Right kidney (tissue), 1 donor: Measurements from ENCODE around the gene PFKFB4.
"Not testable (repeated sequence)": the region's sequence is repeated elsewhere in the genome, so short reads cannot be mapped to it uniquely, and the experiment has no call there.

Experiments
- DNase-seq: peaks from one replicate; pipeline ENCODE4 v3.0.0-alpha.2; 2016

The PFKFB4 gene

DNA sequence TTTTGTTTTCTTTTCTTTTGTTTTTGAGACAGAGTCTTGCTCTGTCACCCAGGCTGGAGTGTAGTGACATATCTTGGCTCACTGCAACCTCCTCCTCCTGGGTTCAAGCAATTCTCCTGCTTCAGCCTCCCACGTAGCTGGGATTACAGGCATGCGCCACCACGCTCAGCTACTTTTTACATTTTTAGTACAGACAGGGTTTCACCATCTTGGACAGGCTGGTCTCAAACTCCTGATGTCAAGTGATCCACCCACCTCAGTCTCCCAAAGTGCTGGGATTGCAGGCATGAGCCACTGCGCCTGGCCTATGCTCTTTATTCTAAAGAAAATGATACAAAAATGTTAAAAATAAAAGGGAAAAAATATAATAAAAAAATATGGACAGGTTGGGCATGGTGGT lies 25.9 kb downstream of the PFKFB4 start:
- not testable (repeated sequence) for DNase-seq

DNA sequence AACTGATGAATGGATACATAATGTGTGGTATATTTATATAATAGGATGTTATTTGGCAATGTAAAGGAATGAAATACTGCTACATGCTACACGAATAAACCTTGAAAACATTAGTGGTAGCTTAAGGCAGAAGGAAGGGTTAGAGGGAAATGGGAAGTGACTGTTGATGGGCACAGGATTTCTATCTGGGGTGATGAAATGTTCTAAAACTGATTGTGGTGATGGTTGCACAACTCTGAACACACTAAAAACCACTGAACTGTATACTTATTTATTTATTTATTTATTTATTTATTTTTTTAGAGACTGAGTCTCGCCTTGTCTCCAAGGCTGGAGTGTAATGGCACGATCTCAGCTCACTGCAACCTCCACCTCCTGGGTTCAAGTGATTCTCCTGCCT lies 27.8 kb downstream of the PFKFB4 start:
- no peak for DNase-seq

DNA sequence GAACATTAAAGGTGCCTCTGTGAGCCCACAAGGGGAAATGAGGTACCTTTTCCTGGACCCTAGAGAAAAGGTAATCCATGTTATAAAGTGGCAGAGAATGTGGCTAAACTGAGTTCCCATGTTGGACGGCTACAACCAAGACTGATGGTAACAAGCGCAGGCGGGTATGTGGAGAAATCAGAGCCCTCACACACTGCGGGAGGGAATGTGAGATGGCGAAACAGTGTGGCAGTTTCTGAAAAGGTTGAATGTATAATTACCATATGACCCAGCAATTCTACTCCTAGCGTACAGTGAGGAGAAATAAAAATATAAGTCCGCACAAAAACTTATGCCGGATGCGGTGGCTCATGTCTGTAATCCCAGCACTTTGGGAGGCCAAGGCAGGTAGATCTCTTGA lies 28.6 kb downstream of the PFKFB4 start:
- no peak for DNase-seq

DNA sequence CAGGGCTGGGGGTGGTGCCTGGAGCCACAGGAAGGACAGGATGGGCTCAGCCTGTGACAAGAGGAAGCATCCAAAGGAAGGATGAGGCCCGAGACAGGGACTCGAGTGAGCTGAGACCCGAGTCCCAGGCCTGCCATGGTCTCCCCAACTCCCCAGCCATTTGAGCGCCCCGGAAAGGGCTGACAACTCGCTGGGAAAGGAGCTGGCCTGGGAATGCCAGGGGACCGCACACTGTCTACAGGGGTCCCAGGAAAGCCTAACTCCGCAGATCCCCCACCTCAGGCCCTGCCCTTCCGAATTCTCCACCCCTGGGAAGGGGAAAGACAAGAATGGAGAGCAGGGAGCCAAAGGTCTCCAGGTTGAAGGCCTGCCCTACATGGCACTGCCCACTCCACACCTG lies 31.6 kb downstream of the PFKFB4 start:
- no peak for DNase-seq

DNA sequence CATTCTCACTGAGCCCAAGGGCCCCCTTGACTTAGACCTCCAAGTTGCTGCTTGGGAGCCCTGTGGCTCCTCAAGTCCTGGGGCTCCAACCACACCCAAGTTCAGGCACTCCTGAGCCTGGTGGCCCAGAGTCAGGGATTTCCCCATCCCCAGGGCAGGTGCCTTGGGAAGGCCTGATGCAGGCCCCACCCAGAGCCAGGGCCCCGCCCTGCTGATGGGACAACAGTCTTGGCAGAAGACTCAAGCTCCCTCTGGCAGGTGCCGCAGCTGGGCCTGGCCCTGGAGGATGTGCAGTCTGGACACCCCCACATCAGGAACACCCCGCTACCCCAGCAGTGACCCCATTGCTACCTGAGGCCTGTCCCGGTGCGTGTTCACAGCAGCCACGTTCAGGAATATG lies 35.0 kb downstream of the PFKFB4 start:
- DNase-seq: no peak

DNA sequence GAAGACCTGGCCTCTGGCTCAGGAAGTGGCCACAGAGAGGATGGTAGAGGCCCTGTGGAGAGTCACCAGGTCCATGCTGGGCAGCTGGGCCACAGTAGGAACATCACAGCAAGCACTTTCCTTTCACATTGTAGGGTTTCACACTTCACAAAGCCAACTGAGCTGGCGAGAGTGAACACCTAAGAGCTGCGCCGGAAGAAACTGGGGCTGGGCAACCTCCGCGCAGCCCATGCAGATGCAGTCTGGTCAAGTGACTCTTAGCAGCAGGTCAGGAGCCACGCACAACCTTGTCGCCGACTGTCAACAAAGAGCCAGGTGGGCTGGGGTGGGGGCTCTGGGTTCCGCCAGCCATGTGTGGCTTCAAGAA lies 37.3 kb downstream of the PFKFB4 start:
- DNase-seq: no peak

DNA sequence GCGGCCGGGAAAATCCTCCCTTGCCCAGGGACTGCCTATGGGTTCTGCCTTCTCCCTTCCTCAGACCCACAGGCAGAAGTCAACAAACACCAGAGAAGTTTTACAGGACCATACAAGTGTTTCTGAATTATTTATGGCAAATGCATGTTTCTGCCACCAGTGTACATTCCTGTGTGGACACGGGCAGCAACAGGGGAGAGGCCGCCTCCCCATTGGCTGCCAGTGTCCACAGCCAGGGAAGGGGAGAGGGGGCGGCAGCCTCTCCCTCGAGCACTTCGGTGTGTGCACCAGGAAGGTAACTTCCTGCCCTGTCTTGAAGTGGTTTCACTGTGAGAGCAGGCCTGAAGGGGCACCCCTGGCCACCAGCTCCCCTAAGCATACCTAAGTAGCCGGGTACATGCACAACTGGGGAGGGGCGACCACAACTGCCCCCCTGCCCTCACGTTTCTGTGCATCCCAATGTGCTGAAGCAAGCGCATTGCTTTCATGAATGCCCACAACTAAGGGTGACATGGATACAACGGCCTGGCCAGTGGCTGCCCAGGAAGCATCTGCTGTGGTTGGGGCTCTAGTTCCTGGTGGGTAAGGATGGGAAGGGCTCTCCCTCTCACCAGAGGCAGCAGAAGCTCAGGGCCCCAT lies 37.8 kb downstream of the PFKFB4 start:
- no peak for DNase-seq

DNA sequence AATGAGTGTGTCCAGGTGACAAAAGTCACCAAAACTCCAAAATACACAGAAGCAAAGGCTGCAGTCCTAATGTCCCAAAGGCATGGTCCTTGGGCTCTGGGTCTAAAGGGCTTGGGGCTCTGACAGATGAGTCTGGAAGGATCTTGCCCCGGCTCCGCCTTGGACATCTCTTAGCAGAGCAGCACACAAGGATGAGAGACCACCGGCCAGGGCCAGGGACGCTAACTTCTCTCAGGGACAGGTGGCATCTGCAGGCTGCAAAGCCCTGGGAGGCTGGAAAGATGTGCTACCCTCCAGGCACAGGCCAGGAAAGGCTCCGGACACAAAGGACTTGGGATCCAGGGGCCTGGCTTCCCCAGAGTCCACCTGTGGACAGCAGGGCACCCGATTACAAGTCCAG lies 38.5 kb downstream of the PFKFB4 start:
- no peak for DNase-seq

DNA sequence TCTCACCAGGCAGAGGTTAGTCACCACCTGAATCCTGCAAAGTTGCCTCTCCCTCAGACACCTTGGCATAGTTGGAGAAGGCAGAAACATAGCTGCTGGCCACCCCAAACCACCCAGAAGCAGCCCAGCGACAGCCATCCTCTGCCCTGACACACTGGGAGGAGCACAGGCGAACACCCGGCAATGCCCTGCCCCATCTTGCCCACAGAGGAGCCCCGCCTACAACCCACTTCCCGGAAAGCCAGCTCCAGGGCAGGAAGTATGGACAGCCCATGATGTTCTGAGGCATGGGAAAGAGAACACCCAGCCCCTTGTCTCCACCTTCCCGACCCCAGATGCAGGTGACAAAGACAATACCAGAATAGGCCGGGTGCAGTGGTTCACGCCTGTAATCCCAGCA lies 40.0 kb downstream of the PFKFB4 start:
- no peak for DNase-seq

DNA sequence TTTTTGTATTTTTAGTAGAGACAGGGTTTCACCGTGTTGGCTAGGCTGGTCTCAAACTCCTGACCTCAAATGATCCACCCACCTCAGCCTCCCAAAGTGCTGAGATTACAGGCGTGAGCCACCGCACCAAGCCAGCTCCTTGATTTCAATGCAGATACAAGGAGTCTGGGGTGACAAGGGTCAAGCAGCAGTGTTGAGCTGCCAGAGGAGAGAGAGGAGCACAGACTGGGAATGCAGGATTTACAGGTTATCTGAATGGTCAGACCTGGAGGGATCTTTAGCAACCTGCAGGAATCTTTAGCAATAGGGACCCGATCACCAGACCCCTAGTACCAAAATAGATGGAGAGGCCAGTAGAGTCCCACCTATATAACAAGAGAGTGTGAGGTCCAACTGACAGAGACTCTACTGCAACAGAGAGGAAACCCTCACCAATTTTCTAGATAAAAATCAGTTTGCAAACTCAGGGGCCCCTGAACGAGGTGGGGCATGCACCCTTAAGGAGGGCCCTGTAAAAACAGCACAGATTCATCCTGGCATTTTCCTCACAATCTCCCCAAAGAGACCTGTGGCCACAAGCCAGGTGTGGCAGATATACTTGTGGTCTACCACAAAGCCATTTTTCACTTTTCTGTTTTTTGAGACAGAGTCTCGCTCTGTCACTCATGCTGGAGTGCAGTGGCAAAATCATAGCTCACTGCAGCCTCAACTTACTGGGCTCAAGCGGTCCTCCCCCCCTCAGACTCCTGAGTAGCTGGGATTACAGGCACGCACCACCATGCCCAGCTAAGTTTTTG lies 42.0 kb downstream of the PFKFB4 start:
- DNase-seq: no peak

DNA sequence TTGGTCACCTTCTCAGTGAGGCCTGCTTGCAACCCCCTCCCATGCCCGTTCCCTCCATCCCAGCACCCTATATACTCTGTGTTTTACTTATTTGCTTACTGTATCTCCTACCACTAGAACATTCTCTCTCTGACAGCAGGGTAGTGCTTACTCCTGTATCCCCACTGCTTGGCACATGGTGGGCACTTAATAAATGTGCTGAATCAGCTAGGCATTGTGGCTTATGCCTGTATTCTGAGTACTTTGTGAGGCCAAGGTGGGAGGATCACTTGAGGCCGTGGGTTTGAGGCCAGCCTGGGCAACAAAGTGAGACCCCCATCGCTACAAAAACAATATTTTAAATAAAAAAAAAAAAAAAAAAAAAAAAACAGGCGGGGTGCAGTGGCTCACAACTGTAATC lies 45.1 kb downstream of the PFKFB4 start:
- DNase-seq: no peak

DNA sequence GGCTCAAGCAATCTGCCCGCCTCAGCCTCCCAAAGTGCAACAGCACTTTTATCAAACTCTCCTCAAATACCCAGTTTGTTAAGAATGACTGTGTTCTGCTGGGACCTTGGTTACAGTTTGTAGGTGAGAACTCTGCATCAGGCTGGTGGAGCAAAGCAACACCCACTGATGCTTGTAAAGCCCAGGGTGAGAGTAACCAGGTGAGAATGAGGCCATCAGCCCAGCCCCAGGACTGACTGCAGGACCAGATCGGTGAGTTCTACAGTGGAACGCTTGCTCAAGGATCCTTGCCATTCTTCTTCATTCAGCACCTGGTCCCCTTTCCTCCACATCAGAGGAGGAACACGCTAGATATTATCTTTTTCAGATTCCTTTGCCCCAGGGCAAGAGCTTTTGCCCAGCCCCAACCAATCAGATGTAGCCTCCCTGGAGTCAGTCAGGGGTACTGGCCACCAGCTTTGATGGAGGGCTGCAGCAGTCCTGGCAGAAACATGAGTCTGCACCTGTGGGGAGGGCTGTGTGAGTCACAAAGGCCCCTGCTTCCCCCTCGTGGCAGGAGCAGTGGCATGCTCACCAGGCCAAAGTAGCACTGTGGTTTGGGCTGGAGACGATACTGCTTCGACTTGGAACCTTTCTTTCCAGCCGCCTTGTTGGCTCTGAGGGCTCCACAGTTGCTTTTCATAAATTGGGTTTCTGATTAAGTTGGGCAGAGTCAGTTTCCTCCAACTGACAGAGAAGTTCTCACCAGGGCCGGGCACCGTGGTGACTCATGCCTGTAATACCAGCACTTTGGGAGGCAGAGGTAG lies 49.1 kb downstream of the PFKFB4 start:
- DNase-seq: peak; percentile 31

DNA sequence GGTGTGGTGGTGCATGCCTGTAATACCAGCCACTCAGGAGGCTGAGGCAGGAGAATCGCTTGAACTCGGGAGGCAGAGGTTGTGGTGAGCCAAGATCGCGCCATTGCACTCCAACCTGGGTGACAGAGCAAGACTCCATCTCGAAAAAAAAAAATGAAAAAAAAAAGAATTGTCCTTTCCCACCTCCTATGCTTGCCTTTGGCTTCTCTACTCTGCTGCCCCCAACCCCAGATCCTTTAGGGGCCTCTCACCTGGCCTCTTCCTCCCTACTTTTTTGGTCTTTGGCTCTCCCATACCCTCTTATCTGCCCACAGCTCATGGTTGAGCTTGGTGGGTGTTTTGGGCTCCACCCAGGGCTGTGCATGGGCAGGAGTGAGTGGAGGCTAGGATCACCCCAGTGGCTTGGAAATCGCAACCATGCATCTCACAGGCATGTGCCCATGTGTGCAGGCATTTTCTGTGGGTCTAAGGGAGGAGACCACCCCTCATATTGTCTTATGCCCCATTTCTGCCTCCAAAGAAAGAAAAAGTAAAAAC lies 50.6 kb downstream of the PFKFB4 start:
- DNase-seq: no peak

DNA sequence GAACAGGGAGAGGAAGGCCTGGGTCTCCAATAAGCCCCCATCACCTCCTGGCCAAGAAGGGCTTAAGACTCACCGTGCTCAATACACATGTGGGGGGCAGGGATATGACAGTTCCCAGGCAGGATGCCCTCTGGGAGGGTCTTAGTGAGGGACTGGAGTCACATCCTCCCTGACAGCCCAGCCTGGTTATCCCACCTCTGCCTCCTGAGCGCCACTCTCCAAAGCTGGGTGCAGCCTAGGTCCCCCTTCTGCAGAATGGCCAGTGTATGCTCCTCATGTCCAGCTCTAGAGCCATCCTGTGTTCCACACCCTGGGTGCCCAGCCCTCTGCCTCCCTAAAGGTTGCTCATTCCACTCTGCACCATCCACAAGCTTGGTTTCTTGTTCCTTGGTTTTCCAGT lies 51.5 kb downstream of the PFKFB4 start:
- no peak for DNase-seq

DNA sequence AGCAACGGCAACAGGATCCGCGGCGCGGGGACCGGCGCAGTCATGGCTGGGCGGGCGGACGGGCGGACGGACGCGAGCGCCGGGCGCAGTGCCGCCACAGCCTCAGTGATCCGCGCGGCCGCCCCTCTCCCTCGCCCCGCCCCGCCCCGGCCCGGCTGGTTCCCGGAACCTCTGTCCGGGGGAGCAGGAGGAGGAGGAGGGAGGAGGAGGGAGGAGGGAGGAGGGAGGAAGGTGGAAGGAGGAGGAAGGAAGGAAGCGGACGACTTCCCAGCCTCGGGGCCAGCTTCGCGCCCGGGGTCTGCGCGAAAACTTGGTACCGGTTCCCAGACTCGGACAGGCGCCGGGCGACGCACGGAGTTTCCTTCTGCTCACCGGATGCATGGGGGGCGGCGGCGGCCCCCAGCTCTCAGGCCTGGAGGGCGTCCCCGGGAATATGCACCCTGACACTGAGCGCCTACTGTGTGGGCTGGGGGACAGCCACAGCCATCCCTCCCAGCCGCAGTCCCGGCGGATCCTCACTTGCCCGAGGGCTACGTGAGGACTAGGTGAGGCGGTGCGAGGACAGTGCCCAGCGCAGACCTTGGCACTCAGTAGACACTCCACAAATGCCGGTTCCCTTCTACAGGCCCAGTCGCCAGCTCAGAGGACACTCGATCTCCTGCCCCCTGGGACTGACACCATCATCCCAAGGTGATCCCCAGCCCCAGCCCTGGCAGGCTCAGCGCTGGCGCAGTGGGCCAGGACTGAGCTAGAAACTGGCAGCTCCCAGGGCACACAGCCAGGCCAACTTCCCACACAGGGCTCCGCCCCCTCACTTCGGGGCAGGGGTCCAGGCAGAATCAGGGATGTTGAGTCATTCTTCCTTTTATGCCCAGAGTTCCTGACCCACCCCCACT lies 52.3 kb downstream of the PFKFB4 start, which contains the start of gene SHISA5:
Gene SHISA5, minus strand, starts transcription at position 124 of the 896 bp plus-strand sequence. Its CDS starts 80 bp downstream, at position 44.
- peak; percentile 68 for DNase-seq

DNA sequence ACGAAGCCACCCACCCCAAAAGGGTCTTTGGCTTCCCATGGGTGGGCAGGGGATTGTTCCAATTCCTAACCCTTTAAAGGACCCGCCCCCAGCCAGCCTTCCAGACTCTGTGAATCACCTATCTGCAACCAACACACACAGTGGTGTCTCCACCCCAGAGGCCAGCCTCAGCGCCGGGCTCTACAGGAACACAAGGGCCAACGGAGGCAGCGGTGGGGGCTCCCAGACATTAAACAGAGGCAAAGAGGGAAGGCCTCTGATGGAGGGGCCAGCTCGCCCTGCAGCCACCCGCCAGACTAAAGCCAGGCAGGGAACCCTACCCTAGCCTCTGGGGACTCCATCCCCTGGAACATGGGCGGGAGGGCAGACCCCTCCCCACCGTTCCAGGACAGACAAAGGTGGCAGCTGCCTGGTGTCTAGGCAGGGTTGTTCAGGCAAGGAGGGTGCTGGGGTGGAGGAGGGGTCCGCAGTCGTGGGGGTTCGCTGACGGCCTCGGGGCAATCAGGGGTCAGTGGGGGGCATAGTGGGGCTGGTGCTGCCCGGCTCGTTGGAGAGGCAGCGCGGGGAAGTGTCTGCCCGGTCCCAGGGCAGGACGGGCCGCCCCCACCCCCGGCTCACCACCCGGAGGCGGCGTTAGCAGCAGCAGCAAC lies 53.1 kb downstream of the PFKFB4 start:
- DNase-seq: peak; percentile 61

DNA sequence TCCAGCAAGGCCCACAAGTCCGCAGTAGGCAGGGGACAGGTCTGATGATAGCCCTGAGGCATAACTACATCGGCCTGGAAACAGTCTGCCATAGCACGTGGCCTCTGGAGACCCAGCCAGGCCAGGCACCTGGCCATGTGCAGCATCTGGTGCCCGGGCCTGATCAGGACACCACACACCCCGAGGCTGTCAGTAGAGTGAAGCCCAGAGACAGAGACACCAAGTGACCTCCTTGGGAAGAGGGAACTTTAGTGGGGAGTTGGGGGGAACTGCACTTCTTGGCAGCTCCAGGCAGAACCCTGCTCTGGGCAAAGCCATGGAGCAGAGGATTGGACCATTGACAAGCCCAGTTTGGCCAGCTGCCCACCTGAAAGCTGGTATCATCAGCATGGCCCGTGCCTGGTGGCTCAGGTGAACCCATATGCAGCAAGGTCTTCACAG lies 53.9 kb downstream of the PFKFB4 start:
- no peak for DNase-seq

DNA sequence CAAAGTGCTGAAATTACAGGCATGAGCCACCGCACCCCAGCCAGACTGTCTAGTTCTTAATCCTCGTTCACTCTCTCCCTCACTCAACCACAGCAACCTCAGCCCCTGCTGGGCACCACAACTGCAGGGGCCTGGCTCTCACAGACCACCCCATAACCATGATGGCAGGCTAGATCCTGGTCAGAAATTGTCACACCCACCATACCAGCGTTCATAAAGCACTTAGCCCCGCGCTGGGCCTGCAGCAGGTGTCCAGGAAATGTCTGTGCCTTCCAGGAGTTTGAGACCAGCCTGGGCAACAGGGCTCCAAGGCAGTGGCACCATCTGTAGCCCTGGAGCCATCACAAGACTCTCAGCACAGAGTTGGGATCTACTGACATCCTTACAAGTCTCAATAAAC lies 54.5 kb downstream of the PFKFB4 start:
- DNase-seq: no peak

DNA sequence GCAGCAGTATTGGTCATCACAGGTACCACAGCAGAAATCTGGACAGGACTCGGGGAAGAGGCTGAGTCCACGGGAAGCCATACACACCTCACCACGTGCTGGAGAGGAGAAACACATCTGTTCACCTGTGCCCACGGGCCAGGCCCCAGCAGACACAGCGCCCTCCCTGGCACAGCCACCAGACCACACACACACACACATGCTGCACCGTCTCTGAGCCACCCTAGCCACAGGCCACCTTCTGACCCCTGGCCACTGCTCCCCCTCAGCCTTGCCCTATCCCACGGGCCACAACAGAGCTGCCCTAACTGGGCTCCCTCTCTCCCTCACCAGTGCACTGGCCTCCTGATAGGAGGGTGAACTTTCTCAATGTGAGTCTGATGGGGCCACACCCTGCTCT lies 55.4 kb downstream of the PFKFB4 start:
- no peak for DNase-seq

DNA sequence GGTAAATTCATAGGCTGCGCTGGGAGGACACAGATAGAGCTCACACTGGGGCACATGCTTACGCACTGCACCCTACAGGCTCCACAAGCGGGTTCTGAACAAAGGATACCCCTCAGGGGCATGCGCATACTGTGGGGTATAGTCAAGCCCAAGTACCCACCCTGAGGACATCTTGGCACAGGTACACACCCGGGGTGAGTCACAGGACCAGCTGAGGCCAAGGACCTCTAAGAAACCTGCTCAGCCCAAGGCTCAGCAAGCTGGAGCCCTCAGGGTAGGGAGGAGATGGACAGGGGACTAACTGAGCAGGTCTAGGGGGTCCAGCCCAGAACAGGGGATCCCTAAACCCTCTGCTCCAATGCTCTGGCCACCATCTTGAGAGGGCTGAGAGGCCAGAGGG lies 55.9 kb downstream of the PFKFB4 start:
- no peak for DNase-seq

DNA sequence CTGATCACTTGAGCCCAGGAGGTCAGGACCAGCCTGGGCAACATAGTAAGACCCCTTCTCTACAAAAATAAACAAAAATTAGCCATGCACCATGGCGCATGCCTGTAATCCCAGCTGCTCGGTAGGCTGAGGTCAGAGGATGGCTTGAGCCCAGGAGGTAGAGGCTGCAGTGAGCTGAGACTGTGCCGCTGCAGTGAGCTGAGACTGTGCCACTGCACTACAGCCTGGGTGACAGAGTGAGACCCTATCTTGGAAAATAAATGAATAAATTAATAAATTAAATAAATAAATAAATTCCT lies 63.5 kb downstream of the PFKFB4 start:
- no peak for DNase-seq
